K562 (cell line): ENCODE results near the gene TMC8. TPM values are rescaled to one million over a fixed set of nuclear protein-coding genes. Genes with fewer than 3 reads are reported as not detected.

Source experiments
- CREB1 ChIP-seq, 2 experiments: sonication (generic) in 1 of 2; formaldehyde crosslinking in 1 of 2; IDR thresholded peaks; 2 replicates each; pipeline versions ENCODE4 v1.6.1 to v1.8.0; 2012 to 2022; ENCODE audit warnings: inconsistent platforms in 1 of 2, mild to moderate bottlenecking in 1 of 2, missing genetic modification reagents in 1 of 2, moderate library complexity in 1 of 2
- CREBBP ChIP-seq: IDR thresholded peaks from one replicate; pipeline ENCODE4 v1.6.1; 2012; ENCODE audit warnings: low read depth, mild to moderate bottlenecking, control low read depth, inconsistent platforms, low read length
- MAFG ChIP-seq: fragments of 450-650 bp; conservative IDR thresholded peaks from 2 replicates; pipeline ENCODE4 v1.6.1; 2016; ENCODE audit warnings: missing genetic modification characterization, missing compliant biosample characterization
- POLR2A ChIP-seq: fragments of 450-650 bp; conservative IDR thresholded peaks from 2 replicates; pipeline ENCODE4 v1.6.1; 2016
- REST ChIP-seq, 2 experiments: fragments of 450-650 bp; formaldehyde crosslinking in 1 of 2; IDR thresholded peaks; 2 replicates each; pipeline versions ENCODE4 v1.4.0 to v1.6.1; 2014 to 2020; ENCODE audit warnings: mild to moderate bottlenecking in 2 of 2, borderline replicate concordance in 1 of 2, low read depth in 1 of 2
- SUPT5H ChIP-seq: fragments of 450-650 bp; IDR thresholded peaks from 2 replicates; pipeline ENCODE4 v1.6.1; 2016
- TRIM24 ChIP-seq, 2 experiments: fragments of 450-650 bp; IDR thresholded peaks; 2 replicates each; pipeline ENCODE4 v1.6.1; 2016
- ZNF584 ChIP-seq: fragments of 200-800 bp; sonication (Bioruptor generic); IDR thresholded peaks from 2 replicates; pipeline ENCODE4 v1.6.1; 2016; ENCODE audit warnings: low read depth, mild to moderate bottlenecking, missing genetic modification characterization, missing compliant biosample characterization
- ZNF668 ChIP-seq: fragments of 250-450 bp; sonication (Bioruptor Pico); IDR thresholded peaks from 2 replicates; pipeline ENCODE4 v1.8.0; 2022; ENCODE audit warnings: mild to moderate bottlenecking, inconsistent platforms
- polyA plus RNA-seq, 8 experiments: library from polyadenylated mRNA; depleted of rRNA in 4 of 8; stranded (reverse) in 5 of 8; unstranded in 3 of 8; fragments of >200 nt; fragmentation: Nextera tagmentation in 2 of 8; fragmentation: Illumina TruSeq in 1 of 8; extraction: Ambion mirVana in 2 of 8; extraction: Trizol in 1 of 8; gene quantifications; 2 replicates each; pipeline versions ENCODE4 v1.2.1 to v1.2.3, GENCODE V29; 2011 to 2014; ENCODE audit warnings: inconsistent platforms in 1 of 8, missing spikeins in 1 of 8
- total RNA-seq, 7 experiments: library from RNA; depleted of rRNA in 6 of 7; stranded (reverse); fragments of >200 nt in 6 of 7; fragmentation: Illumina TruSeq in 2 of 7; extraction: Trizol in 2 of 7; gene quantifications; 2 replicates each; pipeline versions ENCODE4 v1.2.1 to v1.2.3, GENCODE V29; 2011 to 2021; ENCODE audit warnings: low replicate concordance in 1 of 7
- TF ChIP-seq, protein P1 (sequence below): fragments of 450-650 bp; IDR thresholded peaks from 2 replicates; pipeline ENCODE4 v1.6.1; 2017; ENCODE audit warnings: antibody characterized with exemption, mild to moderate bottlenecking
- TF ChIP-seq, protein P2 (sequence below): fragments of 250-450 bp; sonication (Bioruptor Pico); IDR thresholded peaks from 2 replicates; pipeline ENCODE4 v1.4.0; 2020; ENCODE audit warnings: mild to moderate bottlenecking, moderate library complexity

TMC8 gene
- total and polyA plus RNA-seq, 9 of the 15 experiments (the other 6 are each of a cell fraction or from before 2014, with no cell fraction given) = 0.13 to 10.9 (median 2.8) TPM

DNA sequence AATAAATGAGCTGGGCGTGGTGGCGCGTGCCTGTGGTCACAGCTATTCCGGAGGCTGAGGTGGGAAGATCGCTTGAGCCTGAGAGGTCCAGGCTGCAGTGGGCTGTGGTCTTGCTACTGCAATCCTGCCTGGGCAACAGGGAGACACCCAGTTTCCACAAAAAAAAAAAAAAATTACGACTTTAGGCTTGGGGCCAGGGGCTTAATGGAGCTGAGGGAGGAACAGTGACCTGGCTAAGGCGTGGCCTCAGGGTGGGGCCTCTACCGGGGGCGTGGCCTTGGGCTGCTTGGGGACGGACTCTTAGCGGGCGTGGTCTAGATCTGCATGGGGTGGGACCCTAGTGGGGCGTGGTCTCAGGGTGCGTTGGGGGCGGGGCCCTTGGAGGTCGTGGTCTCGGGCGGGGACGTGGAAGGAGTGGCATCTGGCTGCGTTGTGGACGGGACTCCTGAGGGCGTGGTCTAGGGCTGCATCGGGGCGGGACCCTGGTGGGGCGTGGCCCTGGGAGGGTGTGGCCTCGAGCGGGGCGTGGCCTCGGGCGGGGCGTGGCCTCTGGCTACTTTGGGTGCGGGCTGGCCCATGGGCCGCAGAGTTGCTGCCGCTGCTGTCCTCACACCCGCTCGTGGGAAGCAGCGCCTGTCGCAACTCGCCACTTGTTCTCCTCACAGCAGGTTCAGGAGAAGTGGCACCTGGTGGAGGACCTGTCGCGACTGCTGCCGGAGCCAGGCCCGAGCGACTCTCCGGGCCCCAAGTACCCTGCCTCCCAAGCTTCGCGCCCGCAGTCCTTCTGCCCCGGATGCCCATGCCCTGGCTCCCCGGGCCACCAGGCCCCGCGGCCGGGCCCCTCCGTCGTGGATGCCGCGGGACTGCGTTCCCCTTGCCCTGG is 9.8 kb downstream of the TMC8 start (continued):
- TF ChIP-seq REST (IDR thresholded peaks at IDR 0.05; ENCODE audit: borderline replicate concordance) (no peak), REST (CRISPR knock-in tag; IDR thresholded peaks at IDR 0.05; ENCODE audit: low read depth) (peak; percentile 67), SUPT5H (peak; percentile 81), TRIM24 (IDR thresholded peaks at IDR 0.05) (no peak), MAFG (tag) (no peak), CREB1 (IDR thresholded peaks at IDR 0.05) (no peak; the same call in 1 of the 2 replicates), CREB1 (CRISPR knock-in tag; IDR thresholded peaks at IDR 0.05) (peak; percentile 70), ZNF584 (CRISPR knock-in tag) (no peak), CREBBP (no peak), ZNF668 (no peak), POLR2A (peak; percentile 80)
- TF ChIP-seq, protein P1, sequence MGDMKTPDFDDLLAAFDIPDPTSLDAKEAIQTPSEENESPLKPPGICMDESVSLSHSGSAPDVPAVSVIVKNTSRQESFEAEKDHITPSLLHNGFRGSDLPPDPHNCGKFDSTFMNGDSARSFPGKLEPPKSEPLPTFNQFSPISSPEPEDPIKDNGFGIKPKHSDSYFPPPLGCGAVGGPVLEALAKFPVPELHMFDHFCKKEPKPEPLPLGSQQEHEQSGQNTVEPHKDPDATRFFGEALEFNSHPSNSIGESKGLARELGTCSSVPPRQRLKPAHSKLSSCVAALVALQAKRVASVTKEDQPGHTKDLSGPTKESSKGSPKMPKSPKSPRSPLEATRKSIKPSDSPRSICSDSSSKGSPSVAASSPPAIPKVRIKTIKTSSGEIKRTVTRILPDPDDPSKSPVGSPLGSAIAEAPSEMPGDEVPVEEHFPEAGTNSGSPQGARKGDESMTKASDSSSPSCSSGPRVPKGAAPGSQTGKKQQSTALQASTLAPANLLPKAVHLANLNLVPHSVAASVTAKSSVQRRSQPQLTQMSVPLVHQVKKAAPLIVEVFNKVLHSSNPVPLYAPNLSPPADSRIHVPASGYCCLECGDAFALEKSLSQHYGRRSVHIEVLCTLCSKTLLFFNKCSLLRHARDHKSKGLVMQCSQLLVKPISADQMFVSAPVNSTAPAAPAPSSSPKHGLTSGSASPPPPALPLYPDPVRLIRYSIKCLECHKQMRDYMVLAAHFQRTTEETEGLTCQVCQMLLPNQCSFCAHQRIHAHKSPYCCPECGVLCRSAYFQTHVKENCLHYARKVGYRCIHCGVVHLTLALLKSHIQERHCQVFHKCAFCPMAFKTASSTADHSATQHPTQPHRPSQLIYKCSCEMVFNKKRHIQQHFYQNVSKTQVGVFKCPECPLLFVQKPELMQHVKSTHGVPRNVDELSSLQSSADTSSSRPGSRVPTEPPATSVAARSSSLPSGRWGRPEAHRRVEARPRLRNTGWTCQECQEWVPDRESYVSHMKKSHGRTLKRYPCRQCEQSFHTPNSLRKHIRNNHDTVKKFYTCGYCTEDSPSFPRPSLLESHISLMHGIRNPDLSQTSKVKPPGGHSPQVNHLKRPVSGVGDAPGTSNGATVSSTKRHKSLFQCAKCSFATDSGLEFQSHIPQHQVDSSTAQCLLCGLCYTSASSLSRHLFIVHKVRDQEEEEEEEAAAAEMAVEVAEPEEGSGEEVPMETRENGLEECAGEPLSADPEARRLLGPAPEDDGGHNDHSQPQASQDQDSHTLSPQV = no peak; the same call in 1 of the 2 replicates
- TF ChIP-seq, protein P2, sequence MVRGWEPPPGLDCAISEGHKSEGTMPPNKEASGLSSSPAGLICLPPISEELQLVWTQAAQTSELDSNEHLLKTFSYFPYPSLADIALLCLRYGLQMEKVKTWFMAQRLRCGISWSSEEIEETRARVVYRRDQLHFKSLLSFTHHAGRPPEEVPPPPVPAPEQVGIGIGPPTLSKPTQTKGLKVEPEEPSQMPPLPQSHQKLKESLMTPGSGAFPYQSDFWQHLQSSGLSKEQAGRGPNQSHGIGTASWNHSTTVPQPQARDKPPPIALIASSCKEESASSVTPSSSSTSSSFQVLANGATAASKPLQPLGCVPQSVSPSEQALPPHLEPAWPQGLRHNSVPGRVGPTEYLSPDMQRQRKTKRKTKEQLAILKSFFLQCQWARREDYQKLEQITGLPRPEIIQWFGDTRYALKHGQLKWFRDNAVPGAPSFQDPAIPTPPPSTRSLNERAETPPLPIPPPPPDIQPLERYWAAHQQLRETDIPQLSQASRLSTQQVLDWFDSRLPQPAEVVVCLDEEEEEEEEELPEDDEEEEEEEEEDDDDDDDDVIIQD (CRISPR knock-in tag) = no peak
